Measurements from ENCODE around the gene PPP1CC. TPM values are rescaled to one million over a fixed set of nuclear protein-coding genes. Genes with fewer than 3 reads are reported as not detected.
A peak's percentile ranks its signal among the peaks of the same experiment; 100 is the strongest.

The PPP1CC gene
- total and polyA plus RNA-seq, 7 donors: 107 to 272 (median 153) TPM

DNA sequence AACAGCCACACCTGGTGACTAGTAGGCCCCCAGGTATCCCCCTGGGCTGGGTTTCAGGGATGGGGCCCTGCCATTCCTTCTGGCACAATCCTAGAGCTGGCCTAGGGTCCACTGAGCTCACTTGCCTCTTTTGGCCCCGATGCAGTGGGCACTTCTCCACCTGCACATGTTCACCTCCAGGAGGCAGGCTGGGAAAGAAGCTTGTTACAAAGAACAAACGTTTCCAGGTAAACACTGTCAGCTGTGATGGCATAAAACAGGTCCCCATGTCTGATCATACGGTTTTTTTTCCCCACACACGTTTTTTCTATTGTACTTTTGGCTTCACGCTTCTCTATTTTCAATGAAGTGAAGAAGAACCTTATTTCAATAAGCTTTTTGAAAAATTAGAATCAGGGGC lies 37.9 kb downstream of the PPP1CC start:
- Histone ChIP-seq H3K4me3 (no peak overlapping the region), H3K27me3 (no peaks in the 10 kb centered on the region), H3K36me3 (no peaks in the 10 kb centered on the region), H3K9me3 (no peaks in the 10 kb centered on the region), H3K4me1 (no peaks in the 10 kb centered on the region), H3K27ac (no peak overlapping the region)
- 9 to 31% methylated on average over 5 of the region's 5 CpGs for WGBS, 2 donors
- no peak for DNase-seq
- TF ChIP-seq CTCF (IDR thresholded peaks at IDR 0.05): peak in 1 of 4 experiments; percentile 17
- TF ChIP-seq EP300 (IDR thresholded peaks at IDR 0.05): no peak
- intact Hi-C loops (cut with DNase I): no loop called here

GRCh38 chr12:110704231-110704630 lies 38.5 kb downstream of the PPP1CC start:
- no peaks in the 10 kb centered on the region for H3K9me3 ChIP-seq
- no peaks in the 10 kb centered on the region for H3K36me3 ChIP-seq
- H3K27ac ChIP-seq: no peak overlapping the region
- 94 to 95% methylated on average over 5 of the region's 5 CpGs for WGBS, 2 donors
- TF ChIP-seq EP300 (IDR thresholded peaks at IDR 0.05) (no peak), CTCF (IDR thresholded peaks at IDR 0.05) (no peak), POLR2AphosphoS5 (IDR thresholded peaks at IDR 0.05) (no peak), POLR2A (IDR thresholded peaks at IDR 0.05) (no peak)
- intact Hi-C loops (cut with DNase I): no loop called here
- DNase-seq: no peak
- peaks cover 0 to under 1% (median 0%) of the 10 kb centered on the region in 4 donors for H3K4me1 ChIP-seq
- no peak overlapping the region for H3K4me3 ChIP-seq
- no peaks in the 10 kb centered on the region for H3K27me3 ChIP-seq

DNA sequence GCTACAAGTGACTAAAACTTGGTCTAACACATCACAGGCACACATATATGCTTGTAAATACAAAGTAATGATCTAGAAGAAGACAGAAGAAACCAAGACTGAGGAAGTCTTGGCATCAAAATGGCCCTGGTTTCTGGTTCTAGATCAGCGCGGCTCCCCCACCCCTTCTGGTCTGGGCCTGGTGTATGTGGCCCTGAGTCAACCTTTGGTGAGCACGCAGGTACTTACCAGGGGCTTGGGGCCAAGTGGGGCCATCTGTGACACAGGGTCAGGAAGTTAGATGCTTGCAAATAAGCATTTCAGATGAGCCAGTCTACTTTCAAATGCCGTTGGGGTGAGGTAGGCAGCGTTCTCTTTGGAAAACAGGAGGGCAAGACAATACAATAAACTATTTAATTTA lies 40.6 kb downstream of the PPP1CC start:
- H3K27me3 ChIP-seq: no peaks in the 10 kb centered on the region
- no peak overlapping the region for H3K4me3 ChIP-seq
- intact Hi-C loops (cut with DNase I): no loop called here
- DNase-seq: no peak
- H3K9me3 ChIP-seq: no peaks in the 10 kb centered on the region
- WGBS, 2 donors: 92 to 94% methylated on average over 5 of the region's 5 CpGs
- H3K4me1 ChIP-seq: peaks cover 0 to 15% (median 7%) of the 10 kb centered on the region in 4 donors
- no peak for TF ChIP-seq POLR2AphosphoS5 (IDR thresholded peaks at IDR 0.05)
- no peak for TF ChIP-seq POLR2A (IDR thresholded peaks at IDR 0.05)
- TF ChIP-seq CTCF (IDR thresholded peaks at IDR 0.05): no peak
- no peak for TF ChIP-seq EP300 (IDR thresholded peaks at IDR 0.05)
- no peak overlapping the region for H3K27ac ChIP-seq
- H3K36me3 ChIP-seq: no peaks in the 10 kb centered on the region

GRCh38 chr12:110699591-110700445 lies 42.9 kb downstream of the PPP1CC start:
- WGBS, 2 donors: 70 to 89% methylated on average over 28 of the region's 28 CpGs
- Histone ChIP-seq H3K27me3 (no peaks in the 10 kb centered on the region), H3K27ac (no peak overlapping the region), H3K4me3 (no peak overlapping the region), H3K4me1 (peaks cover 0 to 15% (median 7%) of the 10 kb centered on the region in 4 donors), H3K36me3 (no peaks in the 10 kb centered on the region), H3K9me3 (no peaks in the 10 kb centered on the region)
- TF ChIP-seq EP300 (IDR thresholded peaks at IDR 0.05): no peak
- TF ChIP-seq POLR2AphosphoS5 (IDR thresholded peaks at IDR 0.05): no peak
- TF ChIP-seq CTCF (IDR thresholded peaks at IDR 0.05): no peak
- DNase-seq: peak; percentile 36
- intact Hi-C loops (cut with DNase I): no loop called here
